ENCODE results near the gene DNAAF8. TPM values are rescaled to one million over a fixed set of nuclear protein-coding genes. Genes with fewer than 3 reads are reported as not detected.

The DNAAF8 gene
- 0.40 TPM for polyA plus RNA-seq (2012; ENCODE audit: missing spikeins)

GRCh38 chr16:4734063-4734729 is at the start of gene DNAAF8, which contains the start of gene ANKS3:
DNAAF8 (plus strand) TSS chr16:4734537; CDS start chr16:4736515, 1,978 bp downstream.
ANKS3 (minus strand) TSS chr16:4734271; CDS start chr16:4730149, 4,122 bp downstream.
- FAIRE-seq = peak; percentile 94
- TF ChIP-seq POLR2A (IDR thresholded peaks at IDR 0.05; ENCODE audit: low read depth, low read length) (peak; percentile 60; the same call in 1 of the 2 replicates), POLR2AphosphoS5 (IDR thresholded peaks at IDR 0.05; ENCODE audit: low read depth, low read length) (0 out of 2 replicates have a peak, but pooled peaks have one; percentile 21), TAF1 (IDR thresholded peaks at IDR 0.05; ENCODE audit: borderline replicate concordance, low read depth, low read length) (no peak)
- DNase-seq (ENCODE audit: insufficient read length) = peak; percentile 86

DNA sequence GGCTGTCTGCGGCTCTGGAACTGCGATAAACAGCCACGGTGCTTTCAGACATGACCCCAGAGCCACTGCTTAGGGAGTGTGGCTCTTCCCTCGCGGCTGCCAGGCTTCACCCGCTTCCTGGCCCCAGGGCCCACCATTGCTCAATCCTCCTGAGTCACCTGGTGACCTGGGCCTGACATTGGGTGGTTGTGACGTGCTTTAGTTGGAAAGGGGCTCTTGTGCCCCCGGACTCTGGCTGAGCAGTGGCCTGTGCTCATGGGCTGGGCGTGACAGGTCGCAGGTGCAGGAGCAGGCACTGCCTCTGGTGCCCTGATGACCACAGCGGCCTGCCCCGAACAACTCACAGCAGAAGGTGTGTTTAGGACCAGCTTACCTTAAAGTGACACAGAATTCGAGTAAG is 49.6 kb upstream of the DNAAF8 start:
- DNase-seq (ENCODE audit: insufficient read length) (no peak), FAIRE-seq (no peak)
- no peak for TF ChIP-seq POLR2A (IDR thresholded peaks at IDR 0.05; ENCODE audit: low read depth, low read length)
- TF ChIP-seq TAF1 (IDR thresholded peaks at IDR 0.05; ENCODE audit: borderline replicate concordance, low read depth, low read length) = no peak
- no peak for TF ChIP-seq POLR2AphosphoS5 (IDR thresholded peaks at IDR 0.05; ENCODE audit: low read depth, low read length)

DNA sequence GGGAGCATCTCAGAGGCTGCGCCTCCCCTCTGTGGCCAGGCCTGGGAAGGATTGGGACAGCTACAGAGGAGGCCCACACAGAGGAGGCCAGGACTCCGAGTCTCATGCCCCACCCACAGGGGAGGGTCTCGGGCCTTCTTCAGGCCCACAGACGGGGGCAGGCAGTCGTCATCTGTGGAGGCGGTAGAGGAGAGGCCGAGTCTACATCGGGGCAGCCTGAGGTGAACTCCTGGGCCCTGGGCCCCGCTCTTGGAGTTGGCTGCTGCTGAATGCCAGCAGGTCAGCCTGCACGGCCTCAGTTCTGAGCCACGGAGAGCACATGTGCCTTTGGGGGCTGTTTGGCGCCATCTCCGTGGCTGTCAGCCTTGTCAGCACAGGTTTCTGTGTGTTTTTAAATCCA is 49.0 kb upstream of the DNAAF8 start:
- TF ChIP-seq TAF1 (IDR thresholded peaks at IDR 0.05; ENCODE audit: borderline replicate concordance, low read depth, low read length) (no peak), POLR2A (IDR thresholded peaks at IDR 0.05; ENCODE audit: low read depth, low read length) (no peak)
- DNase-seq (ENCODE audit: insufficient read length) = no peak
- no peak for FAIRE-seq

- TF ChIP-seq POLR2A (IDR thresholded peaks at IDR 0.05; ENCODE audit: low read depth, low read length) = no peak
- no peak for TF ChIP-seq TAF1 (IDR thresholded peaks at IDR 0.05; ENCODE audit: borderline replicate concordance, low read depth, low read length)
- no peak for TF ChIP-seq POLR2AphosphoS5 (IDR thresholded peaks at IDR 0.05; ENCODE audit: low read depth, low read length)
- FAIRE-seq = no peak
- no peak for DNase-seq (ENCODE audit: insufficient read length)
These were observed 48.4 kb upstream of the DNAAF8 start for GRCh38 chr16:4685776-4686496.

- TF ChIP-seq POLR2AphosphoS5 (IDR thresholded peaks at IDR 0.05; ENCODE audit: low read depth, low read length) (no peak), TAF1 (IDR thresholded peaks at IDR 0.05; ENCODE audit: borderline replicate concordance, low read depth, low read length) (no peak), POLR2A (IDR thresholded peaks at IDR 0.05; ENCODE audit: low read depth, low read length) (no peak)
- no peak for FAIRE-seq
- no peak for DNase-seq (ENCODE audit: insufficient read length)
These were observed 47.7 kb upstream of the DNAAF8 start for GRCh38 chr16:4686497-4687210.

DNA sequence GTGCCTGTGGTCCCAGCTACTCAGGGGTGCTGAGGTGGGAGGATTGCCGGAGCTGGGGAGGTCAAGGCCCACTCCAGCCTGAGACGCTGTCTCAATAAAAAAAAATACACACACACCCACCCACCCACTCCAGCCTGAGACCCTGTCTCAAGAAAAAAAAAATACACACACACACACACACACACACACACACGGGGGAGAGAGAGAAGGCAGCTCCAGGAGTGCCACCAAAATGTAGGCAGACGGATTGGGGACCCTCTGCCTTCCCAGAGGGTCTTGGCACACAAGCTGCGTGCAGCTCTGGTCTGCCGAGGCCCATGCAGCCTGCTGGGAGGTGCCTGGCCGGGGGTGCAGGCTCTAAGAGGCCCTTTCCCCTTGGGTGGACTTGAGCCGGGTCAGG is 46.9 kb upstream of the DNAAF8 start:
- FAIRE-seq (no peak), DNase-seq (ENCODE audit: insufficient read length) (no peak)
- no peak for TF ChIP-seq POLR2AphosphoS5 (IDR thresholded peaks at IDR 0.05; ENCODE audit: low read depth, low read length)
- TF ChIP-seq POLR2A (IDR thresholded peaks at IDR 0.05; ENCODE audit: low read depth, low read length) = no peak
- no peak for TF ChIP-seq TAF1 (IDR thresholded peaks at IDR 0.05; ENCODE audit: borderline replicate concordance, low read depth, low read length)

- no peak for TF ChIP-seq POLR2A (IDR thresholded peaks at IDR 0.05; ENCODE audit: low read depth, low read length)
- no peak for TF ChIP-seq TAF1 (IDR thresholded peaks at IDR 0.05; ENCODE audit: borderline replicate concordance, low read depth, low read length)
- TF ChIP-seq POLR2AphosphoS5 (IDR thresholded peaks at IDR 0.05; ENCODE audit: low read depth, low read length) = no peak
- no peak for DNase-seq (ENCODE audit: insufficient read length)
- no peak for FAIRE-seq
These were observed 46.2 kb upstream of the DNAAF8 start for GRCh38 chr16:4687946-4688673.

DNA sequence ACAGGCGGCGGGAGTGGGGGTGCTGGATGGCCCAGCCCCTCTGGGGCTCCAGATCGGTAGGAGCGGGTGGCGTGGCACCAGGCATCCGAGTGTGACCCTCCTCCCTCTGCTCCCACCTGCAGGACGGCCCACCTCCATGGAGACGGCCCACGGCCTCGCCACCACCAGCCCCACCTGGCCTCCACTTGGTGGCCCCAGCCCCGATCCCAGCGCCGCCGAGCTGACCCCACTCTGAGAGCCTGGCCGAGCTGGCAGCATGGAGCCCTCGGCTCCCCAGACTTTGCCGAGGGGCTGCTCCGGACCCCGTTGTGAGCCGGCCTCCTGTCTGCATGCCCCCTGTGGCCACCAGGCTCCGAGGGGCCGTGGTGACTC is 45.7 kb upstream of the DNAAF8 start:
- no peak for FAIRE-seq
- no peak for TF ChIP-seq TAF1 (IDR thresholded peaks at IDR 0.05; ENCODE audit: borderline replicate concordance, low read depth, low read length)
- no peak for TF ChIP-seq POLR2AphosphoS5 (IDR thresholded peaks at IDR 0.05; ENCODE audit: low read depth, low read length)
- TF ChIP-seq POLR2A (IDR thresholded peaks at IDR 0.05; ENCODE audit: low read depth, low read length) = no peak
- DNase-seq (ENCODE audit: insufficient read length) = no peak

GRCh38 chr16:4689091-4689671 is 45.2 kb upstream of the DNAAF8 start:
- TF ChIP-seq TAF1 (IDR thresholded peaks at IDR 0.05; ENCODE audit: borderline replicate concordance, low read depth, low read length) (no peak), POLR2AphosphoS5 (IDR thresholded peaks at IDR 0.05; ENCODE audit: low read depth, low read length) (no peak), POLR2A (IDR thresholded peaks at IDR 0.05; ENCODE audit: low read depth, low read length) (no peak)
- FAIRE-seq = no peak
- DNase-seq (ENCODE audit: insufficient read length) = no peak

- 0 out of 2 replicates have a peak, but pooled peaks have one; percentile 28 for TF ChIP-seq POLR2A (IDR thresholded peaks at IDR 0.05; ENCODE audit: low read depth, low read length)
- TF ChIP-seq POLR2AphosphoS5 (IDR thresholded peaks at IDR 0.05; ENCODE audit: low read depth, low read length) = peak; percentile 80; the same call in 1 of the 2 replicates
- no peak for TF ChIP-seq TAF1 (IDR thresholded peaks at IDR 0.05; ENCODE audit: borderline replicate concordance, low read depth, low read length)
- DNase-seq (ENCODE audit: insufficient read length) (no peak), FAIRE-seq (no peak)
These were observed 44.3 kb upstream of the DNAAF8 start for GRCh38 chr16:4689864-4690704.
